ENCODE results near the gene ZNF511.

DNA sequence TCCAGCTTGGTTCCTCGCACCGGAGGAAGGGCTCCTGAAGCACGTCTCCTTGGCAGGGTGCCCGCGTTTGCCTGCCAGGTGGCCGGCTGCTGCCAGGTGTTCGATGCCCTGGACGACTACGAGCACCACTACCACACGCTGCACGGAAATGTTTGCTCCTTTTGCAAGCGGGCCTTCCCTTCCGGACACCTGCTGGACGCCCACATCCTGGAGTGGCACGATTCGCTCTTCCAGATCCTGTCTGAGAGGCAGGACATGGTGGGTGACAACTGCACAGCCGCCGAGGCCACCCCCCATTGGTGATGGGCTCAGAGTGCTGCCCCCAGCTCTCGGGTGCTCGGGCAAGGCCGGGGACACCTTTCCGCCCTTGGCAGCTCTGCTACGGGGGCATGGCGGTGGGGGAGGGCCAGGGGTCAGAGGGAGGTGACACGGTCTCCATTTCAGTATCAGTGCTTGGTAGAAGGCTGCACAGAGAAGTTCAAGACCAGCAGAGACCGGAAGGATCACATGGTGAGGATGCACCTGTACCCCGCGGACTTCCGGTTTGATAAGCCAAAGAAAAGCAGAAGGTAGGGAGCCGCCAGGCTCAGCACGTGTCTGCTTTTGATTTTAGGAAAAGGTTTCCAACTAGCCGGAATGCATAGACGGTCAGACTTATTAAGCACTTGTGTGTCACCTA, 1.1 kb downstream of the ZNF511 start:
- TF ChIP-seq EZH2 (IDR thresholded peaks at IDR 0.05; ENCODE audit: insufficient read depth, poor library complexity, severe bottlenecking) (no peak), EZH2phosphoT487 (IDR thresholded peaks at IDR 0.05; ENCODE audit: insufficient read depth, low read depth) (no peak)

Data from GM23248 (cell line).